GM18502 (cell line): ENCODE data around the gene CUX1.

Source experiments
- ATAC-seq: cut with Tn5 transposase; IDR thresholded peaks from one replicate; pipeline ENCODE4 v1.9.1; 2021; ENCODE audit warnings: mild to moderate bottlenecking; ENCODE audit not compliant: unreplicated experiment, poor library complexity

CUX1 gene

DNA sequence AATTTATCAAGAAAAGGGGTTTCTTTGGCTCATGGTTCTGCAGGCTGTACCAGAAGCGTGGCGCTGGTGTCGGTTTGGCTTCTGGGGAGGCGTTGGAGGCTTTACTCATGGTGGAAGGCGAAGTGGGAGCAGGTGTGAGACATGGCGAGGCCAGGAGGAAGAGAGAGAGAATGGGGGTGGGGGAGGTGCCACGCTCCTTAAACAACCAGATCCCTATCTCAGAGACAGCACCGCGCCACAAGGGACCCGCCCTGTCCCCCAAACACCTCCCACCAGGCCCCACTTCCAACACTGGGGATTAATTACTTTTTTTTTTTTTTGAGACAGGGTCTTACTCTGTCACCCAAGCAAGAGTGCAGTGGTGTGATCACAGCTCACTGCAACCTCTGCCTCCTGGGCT, 451.2 kb downstream of the CUX1 start:
- ATAC-seq: no peak

DNA sequence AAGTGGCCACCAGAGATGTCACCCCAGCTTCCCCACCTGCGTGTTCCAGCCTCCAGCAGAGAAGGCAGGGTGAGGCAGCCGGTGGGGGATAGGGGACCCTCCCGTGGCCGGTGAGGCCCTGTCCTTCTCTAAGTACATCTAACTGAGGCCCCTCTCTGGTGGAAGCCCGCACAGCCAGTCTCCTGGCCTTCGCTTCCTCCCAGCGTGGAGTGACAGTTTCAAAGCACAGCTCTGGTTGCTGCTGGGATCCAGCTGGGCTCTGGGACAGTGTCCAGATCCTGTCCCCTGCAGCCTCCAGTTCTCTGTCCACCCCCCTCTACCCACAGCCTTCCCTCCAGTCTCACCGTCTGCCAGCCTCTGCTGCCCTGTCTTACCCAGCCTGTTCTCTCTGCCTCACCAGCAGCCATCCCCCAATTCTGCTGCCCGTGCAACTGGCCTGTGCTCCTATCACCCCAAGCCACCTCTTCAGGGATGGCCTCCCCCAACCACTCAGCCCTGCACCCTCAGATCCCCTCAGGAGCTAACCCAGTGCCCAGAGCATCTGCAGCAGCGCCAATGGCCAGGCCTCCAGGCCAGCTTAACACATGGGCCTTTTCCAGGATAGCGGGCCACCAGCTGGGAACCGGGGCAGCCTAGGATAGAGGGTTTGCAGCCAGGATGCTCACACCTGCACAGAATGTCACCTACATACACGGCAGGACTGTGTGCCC, 452.9 kb downstream of the CUX1 start:
- no peak for ATAC-seq

DNA sequence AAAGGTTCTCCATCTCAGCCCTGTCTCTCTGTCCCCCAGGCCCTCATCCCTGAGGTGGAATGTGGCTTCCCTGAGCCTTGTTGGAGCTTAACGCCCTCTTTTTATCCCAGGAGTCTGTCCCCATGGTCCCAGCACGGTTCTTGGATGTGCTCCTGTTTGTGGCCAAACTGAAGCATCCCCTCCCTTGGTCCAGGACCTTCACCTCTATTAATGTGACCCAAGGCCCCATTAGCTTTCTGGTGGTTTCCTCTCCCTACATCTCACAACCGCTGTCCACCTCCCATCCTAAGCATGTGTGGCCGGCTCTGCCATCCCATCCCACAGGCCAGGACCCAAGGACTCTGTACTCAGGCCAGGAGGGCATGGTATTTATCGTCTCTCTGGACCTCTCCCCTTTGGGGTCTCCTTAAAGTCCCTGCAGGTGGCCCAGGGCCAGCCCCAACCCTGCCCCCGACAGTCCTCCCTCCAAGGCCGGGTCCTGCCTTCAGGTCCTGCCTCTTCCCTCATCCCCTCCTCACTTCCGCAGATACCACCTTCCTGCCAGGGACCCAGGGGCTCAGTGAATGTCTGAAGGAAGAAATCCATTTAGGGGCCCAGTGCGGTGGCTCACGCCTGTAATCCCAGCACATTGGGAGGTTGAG, 453.9 kb downstream of the CUX1 start:
- no peak for ATAC-seq

DNA sequence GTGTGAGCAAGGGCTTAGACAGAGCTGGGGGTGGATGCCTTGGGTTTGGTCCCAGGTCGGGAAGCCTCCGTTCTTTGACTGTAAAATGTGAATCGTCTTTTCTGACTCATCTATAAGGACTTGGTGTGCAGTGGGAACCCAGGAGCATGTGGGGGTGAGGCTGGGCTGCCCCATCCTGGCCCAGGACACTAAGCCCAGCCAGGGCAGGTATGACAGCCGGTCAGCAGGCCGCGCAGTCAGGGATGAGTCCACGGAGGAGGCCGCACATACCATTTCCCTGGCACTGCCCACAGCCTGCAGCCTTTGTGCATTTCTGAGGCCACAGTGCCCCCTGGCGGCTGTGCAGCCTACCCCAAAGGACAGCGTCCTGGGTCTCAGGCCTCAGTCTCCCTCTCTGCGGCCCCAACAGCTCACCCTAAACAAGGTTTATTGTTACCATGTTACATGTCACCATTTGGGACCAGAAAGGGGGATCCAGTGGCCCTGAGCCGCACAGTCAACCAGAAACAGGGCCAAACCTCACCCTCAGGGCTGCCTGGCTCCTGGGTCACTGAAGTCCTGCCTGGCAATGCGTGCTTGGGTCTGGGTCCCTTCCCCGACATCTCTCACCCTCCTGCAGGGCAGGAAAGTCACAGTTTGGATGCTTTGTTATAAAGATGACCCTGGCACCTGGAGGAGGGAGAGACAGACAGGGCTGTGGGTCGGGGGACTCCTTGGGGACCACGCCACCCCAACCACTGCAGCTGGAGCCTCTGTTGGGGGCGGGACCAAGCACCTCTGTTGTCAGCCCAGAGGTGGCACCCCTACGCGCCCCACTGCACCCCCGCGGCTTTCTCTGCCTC, 454.9 kb downstream of the CUX1 start:
- no peak for ATAC-seq

DNA sequence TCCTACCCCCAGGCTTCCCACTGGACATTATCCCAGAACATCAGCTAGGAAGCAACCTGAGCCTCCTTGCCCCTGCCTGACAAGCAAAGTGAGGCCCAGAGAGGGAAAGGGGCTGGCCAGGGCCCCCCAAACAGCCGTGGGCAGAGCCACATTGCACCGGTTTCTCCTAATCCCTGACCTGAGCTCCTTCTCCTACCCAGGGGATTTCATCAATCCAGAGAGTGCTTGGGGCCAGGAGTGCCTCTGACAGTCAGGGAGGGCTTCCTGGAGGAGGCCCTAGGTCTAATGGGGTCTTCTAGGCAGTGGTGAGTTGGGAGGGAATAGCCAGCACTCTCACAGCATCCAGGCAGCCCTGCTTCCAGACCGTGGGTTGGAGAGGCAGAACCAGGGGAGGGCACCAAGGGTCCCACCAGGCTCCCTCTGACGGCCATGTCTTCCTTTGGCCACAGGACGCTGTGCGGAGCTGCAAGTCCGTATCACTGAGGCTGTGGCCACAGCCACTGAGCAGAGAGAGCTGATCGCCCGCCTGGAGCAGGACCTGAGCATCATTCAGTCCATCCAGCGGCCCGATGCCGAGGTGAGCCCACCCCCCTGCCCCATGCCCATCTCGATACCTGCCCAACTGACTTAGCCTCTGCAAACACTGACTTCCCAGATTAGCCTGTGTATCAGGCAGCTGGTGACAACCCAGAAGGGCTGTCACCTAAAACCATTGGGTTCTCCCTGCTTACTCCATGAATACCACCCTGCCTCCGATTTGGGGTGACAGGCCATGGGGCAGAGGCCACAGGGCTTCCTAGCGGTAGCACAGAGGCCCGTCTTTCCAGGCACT, 455.7 kb downstream of the CUX1 start:
- no peak for ATAC-seq

DNA sequence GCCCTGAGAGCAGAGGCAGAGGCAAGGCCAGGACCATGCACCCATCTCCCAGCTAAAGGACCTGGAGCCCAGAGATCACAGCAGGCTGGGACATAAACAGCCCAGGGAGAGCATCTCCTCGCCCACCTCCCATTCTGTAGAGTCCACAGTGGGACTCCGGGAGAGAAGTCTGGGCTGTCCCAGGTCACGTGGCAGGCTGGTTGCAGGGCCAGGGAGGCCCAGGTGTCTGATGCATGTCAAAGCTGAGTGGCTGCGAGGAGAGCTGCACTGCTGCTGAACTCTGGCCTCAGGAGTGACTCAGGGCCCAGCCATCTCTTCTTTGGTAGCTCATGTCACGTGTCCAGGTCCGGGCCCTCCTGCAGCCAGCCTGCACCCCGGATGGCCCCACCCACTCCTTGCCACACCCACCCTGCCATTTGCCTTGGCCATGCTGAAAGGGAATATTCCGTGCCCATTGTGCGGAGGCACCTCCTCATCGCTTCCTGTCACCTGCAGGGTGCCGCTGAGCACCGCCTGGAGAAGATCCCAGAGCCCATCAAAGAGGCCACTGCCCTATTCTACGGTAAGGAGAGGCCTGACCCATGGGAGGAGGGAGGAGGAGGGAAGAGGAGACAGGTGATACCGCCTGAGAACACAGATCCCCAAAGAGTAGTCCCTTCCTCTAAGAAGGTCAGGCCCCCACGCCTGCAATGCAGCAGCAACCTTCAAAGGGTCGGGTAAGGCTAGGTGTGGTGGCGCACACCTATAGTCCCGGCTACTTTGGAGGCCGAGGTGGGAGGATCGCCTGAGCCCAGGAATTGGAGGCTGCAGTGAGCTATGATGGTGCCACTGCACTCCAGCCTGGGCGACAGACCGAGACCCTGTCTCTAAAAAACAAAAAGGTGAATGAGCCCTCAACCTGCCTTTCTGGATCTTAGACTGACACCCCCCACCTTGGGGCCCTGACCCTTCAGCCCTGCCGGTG, 456.6 kb downstream of the CUX1 start:
- ATAC-seq: no peak

DNA sequence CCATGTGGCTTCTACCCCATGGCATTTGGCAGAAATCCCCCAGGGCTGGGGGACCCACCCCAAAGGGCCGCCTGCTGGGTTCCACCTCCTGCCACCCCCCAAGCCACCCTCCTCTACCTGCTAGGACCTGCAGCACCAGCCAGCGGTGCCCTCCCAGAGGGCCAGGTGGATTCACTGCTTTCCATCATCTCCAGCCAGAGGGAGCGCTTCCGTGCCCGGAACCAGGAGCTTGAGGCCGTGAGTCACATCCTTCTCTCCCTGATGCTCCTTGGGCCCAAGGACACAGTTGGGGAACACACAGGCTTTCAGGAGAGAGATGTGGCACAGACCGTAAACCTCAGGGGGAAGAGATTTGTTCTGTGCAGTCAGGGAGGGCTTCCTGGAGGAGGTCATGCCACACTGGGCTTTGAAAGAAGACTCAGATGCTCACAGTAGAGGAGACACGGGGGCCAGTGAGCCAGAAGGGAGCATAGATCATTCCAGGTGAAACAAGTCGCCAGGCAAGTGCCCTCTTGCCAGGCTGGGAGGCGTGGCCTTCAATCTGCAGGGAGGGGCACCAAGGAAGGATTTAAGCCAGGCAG, 457.8 kb downstream of the CUX1 start:
- ATAC-seq: no peak

DNA sequence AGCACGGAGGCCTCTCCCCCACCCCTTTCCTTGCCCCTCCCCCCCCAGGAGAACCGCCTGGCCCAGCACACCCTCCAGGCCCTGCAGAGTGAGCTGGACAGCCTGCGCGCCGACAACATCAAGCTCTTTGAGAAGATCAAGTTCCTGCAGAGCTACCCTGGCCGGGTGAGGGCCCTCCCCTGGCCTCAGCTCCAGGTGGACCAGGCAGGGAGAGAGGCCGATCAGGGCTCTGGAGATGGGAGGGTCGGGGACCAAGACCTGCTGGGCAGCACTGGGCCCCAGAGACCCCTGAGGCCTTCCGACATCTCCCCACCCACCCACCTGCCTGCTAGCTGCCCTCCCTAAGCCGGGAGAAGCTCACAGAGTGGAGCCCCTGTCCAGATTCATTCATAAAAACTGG, 460.5 kb downstream of the CUX1 start:
- no peak for ATAC-seq

DNA sequence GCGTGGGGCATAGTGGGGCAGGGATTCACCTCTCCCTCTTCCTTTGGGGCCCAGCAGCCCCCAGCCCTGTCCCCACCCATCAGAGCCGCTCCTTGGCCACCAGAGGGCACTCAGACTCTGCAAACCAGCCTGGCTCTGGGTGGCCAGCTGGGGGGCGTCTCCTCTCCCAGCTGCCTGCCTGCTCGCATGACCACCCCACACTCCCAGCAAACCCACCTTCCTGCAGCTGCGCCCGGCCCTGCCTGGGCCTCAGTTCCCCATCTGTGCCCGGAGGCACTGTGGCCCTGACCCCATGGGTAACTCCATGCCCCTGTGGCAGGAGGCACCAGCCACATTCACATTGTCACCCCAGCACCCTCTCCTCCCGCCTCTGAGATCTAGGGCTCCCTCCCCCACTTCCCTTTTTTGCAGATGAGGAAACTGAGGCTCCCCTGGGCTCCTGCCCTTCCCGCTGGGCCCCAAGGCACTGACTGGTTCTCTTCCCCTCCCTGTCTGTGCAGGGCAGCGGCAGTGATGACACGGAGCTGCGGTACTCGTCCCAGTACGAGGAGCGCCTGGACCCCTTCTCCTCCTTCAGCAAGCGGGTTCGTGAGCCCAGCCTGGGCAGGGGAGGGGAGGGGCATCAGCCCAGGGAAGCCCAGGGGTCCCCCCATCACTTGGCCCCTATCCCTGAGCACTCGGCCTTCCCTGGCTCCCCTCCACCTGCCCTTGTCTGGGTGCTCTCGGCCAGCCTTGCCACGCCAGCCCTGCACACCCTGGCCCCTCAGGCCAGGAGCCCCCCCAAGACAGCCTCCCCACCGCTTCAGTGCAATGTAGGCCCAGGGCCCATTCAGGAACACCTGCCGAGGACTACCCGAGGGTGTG, 462.3 kb downstream of the CUX1 start:
- ATAC-seq: no peak

DNA sequence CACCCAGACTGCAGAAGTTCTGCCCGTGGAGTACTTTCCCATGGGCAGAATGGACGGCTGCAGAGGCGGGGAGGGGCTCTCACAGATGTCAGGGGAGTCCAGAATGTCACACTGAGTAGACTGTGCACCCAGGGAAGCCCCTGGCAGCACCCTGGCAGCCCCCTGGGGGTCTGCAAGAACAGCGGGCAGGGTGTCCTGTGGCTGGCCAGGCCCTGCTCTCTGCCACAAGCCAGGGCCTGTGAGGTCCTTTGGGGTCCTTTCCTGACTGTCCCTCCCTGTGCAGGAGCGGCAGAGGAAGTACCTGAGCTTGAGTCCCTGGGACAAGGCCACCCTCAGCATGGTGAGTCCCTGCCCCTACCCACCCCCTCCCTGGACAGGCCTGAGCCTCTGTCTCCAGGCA, 463.1 kb downstream of the CUX1 start:
- no peak for ATAC-seq

DNA sequence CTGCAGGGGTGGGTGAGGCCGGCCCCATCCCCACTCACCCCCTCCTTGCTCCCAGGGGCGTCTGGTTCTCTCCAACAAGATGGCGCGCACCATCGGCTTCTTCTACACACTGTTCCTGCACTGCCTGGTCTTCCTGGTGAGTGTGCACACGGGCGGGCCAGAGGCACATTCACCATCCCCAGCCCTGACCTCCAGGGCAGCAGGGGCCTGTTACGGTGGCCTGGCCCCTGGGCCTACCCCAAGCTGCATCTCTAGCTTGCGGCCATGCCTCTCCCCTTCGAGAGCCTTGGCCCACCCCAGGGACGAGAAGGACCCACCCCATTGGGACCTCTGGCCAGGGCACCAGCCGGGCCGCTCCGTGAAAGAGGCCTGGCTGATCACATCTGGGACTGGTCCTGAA, 464.4 kb downstream of the CUX1 start:
- no peak for ATAC-seq

DNA sequence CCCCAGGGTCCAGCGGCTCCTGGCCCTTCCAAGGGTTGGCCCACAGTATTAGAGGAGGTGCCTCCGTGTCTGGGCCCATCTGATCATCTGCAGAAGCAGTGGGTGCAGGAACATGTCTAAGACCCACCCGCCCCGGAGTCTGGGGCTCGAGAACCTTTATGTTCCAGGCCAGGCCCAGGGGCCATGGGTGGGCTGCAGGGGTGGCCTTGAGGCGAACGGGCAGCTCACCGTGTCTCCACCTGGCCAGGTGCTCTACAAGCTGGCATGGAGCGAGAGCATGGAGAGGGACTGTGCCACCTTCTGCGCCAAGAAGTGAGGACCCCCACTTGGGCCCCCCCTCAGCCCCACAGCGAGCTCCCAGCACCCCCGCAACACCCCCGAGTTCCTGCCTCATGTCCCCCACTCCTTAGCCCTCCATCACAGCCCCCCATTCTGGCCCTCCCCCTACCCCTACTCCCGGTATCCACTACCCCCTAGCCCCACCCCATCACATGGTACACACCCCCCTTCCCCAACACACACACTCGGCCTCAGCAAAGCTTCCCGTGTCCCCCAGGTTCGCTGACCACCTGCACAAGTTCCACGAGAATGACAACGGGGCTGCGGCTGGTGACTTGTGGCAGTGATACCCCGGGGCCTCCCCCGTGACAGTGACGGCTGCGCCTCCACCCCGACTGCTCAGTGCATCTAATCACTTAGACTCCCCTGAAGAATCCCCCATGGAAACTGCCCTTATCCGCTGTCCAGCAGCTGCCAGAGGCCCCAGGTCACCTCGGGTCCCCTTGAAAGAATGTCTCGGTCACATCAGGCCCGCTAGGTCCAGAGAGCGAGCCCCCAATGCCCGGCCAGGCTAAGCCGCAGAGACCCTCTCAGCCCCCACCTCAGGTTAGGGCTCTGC, 465.3 kb downstream of the CUX1 start:
- no peak for ATAC-seq

DNA sequence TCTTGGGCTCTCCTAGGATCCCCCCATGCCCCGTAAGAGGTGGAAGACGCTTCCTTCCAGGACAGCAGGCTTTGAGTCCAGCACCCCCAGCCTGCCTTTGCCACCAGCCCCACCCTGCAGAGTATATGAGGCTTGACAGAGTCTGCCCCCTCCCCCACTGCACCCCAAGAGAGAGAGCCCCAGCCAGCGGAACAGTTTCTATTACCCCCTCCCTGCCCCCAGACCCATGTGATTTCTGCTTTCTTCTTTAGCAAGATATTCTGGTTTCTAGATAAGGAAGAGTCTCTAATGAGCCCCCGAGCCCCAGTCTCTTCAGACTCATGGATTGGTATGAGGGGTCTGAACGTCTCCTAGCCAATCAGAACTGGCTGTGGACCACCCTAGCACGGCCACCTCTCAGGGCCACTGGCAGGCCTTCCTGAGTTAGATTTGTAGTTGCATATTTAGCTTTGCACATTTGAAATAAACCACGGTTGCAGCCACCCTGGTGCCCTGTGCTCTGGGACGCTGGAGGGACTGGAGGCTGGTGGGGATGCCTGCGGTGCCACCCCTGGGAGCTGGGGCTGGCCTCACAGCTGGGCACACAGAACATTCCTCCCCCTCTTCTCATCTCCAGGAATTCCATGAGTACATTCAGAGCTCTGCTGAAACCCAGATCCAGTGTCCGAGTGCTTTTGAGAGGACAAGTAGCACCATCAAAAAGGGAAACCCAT, 466.2 kb downstream of the CUX1 start:
- ATAC-seq: no peak

DNA sequence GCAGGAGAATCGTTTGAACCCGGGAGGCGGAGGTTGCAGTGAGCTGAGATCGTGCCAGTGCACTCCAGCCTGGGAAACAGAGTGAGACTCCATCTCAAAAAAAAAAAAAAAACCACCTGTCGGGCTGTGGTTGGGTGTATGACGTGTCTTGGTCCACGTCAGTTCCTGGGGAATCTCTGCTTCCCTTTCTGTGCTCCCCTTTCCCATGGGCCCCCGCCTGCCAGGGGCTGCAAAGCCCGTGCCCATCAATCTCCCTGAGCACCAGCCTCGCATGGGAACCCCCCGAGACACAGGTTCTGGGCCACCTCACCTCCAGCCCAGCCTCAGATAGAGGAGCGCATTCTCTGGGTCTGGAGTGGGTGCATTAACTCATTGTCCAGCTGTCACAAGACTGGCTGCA, 467.0 kb downstream of the CUX1 start:
- ATAC-seq: no peak

DNA sequence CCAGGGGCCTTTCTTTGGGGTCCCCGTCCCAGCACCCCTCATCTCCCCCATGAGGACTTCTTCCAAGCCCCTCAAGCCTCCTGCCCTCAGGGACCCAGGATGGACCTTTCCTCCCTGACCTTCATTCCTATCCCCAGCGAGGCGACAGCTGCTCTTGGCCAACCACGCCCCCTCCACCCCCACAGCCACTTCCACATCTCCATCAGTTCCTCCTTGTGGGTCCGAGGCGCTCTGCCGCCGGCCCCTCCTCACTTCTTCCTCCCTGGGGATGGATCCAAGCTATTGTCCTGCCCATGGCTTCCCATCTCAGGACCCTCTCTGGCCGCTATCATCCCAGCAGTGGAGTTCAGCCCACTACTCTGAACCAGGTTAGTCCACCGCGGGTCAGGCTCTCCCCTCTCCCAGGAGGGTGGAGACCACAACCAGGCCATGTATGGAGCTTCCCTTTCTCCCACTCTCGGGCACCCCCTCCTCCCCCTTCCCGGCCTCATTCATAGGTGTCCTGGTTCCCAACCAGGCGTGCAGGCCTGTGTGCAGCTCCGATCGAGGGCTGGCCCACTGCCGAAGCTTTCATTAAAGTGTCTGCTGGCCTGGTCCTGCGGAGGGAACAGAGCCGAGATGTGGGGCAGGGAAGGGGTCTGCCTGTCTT, 467.6 kb downstream of the CUX1 start:
- ATAC-seq: no peak
